IMR-90 (cell line): Measurements from ENCODE around the gene SH2D4B. TPM values are rescaled to one million over a fixed set of nuclear protein-coding genes. Genes with fewer than 3 reads are reported as not detected.
A peak's percentile ranks its signal among the peaks of the same experiment; 100 is the strongest.

ENCODE experiments used
- ATAC-seq: fragments of 200-7000 bp; cut with Tn5 transposase; 2 replicates; pipeline ENCODE4 v1.9.1; 2020; ENCODE audit warnings: low read depth, mild to moderate bottlenecking, moderate library complexity
- BruUV-seq: library from RNA; stranded (reverse); fragments of 400-500 nt; replicated peaks from 2 replicates; lab custom pipeline; 2021; lab: Mats Ljungman, UMichigan
- CTCF ChIA-PET: fragments of 300-600 bp; formaldehyde crosslinking; extraction: SDS; loops from one replicate; lab custom pipeline; 2021; ENCODE audit warnings: antibody characterized with exemption; lab: Yijun Ruan, JAX
- POLR2A ChIA-PET: fragments of 300-600 bp; sonication (Branson Sonifier 250); formaldehyde crosslinking; loops from one replicate; lab custom pipeline; 2022; ENCODE audit warnings: antibody characterized with exemption; ENCODE audit not compliant: unreplicated experiment; lab: Charles Lee
- DNase-seq: peaks from one replicate; pipeline ENCODE4 v3.0.0; 2013
- H2AFZ ChIP-seq: replicated peaks from 2 replicates; pipeline ENCODE3; 2013; ENCODE audit warnings: low read length, mild to moderate bottlenecking; ENCODE audit not compliant: poor library complexity
- H2AK5ac ChIP-seq: 2 replicates; pipeline ENCODE4 v1.6.1; 2013; ENCODE audit warnings: low read depth, low read length, inconsistent platforms
- H2AK9ac ChIP-seq: replicated peaks from 2 replicates; pipeline ENCODE3; 2013; ENCODE audit warnings: mild to moderate bottlenecking, low read depth, low read length, moderate library complexity; ENCODE audit not compliant: poor library complexity
- H2BK120ac ChIP-seq: 2 replicates; pipeline ENCODE4 v1.6.1; 2013; ENCODE audit warnings: low read depth, low read length, inconsistent platforms
- H2BK15ac ChIP-seq: 3 replicates; pipeline ENCODE4 v1.6.1; 2013; ENCODE audit warnings: low read depth, low read length, inconsistent platforms
- H2BK20ac ChIP-seq: 2 replicates; pipeline ENCODE4 v1.6.1; 2013; ENCODE audit warnings: low read depth, mild to moderate bottlenecking, inconsistent platforms, low read length, moderate library complexity
- H2BK5ac ChIP-seq: 2 replicates; pipeline ENCODE4 v1.6.1; 2013; ENCODE audit warnings: mild to moderate bottlenecking, low read depth, low read length, inconsistent platforms; ENCODE audit not compliant: poor library complexity, severe bottlenecking
- H3K14ac ChIP-seq: replicated peaks from 2 replicates; pipeline ENCODE4 v1.6.1; 2013; ENCODE audit warnings: low read depth, low read length, inconsistent platforms
- H3K18ac ChIP-seq: 2 replicates; pipeline ENCODE4 v1.6.1; 2013; ENCODE audit warnings: low read depth, low read length, control low read depth
- H3K23ac ChIP-seq: 2 replicates; pipeline ENCODE4 v1.6.1; 2013; ENCODE audit warnings: low read depth, low read length, inconsistent platforms
- H3K27ac ChIP-seq: 2 replicates; pipeline ENCODE4 v1.5.1; 2013; ENCODE audit warnings: mild to moderate bottlenecking, control low read depth, low read length; ENCODE audit not compliant: insufficient read depth
- H3K27me3 ChIP-seq: 2 replicates; pipeline ENCODE4 v1.6.1; 2013; ENCODE audit warnings: low read length; ENCODE audit not compliant: control insufficient read depth, insufficient read depth
- H3K36me3 ChIP-seq: 2 replicates; pipeline ENCODE4 v1.6.1; 2013; ENCODE audit warnings: low read length, mixed read lengths; ENCODE audit not compliant: control insufficient read depth, insufficient read depth
- H3K4ac ChIP-seq: 2 replicates; pipeline ENCODE4 v1.6.1; 2013; ENCODE audit warnings: low read depth, low read length, inconsistent platforms
- H3K4me1 ChIP-seq: 2 replicates; pipeline ENCODE4 v1.6.1; 2013; ENCODE audit warnings: low read length, mixed read lengths; ENCODE audit not compliant: control insufficient read depth, insufficient read depth
- H3K4me2 ChIP-seq: 2 replicates; pipeline ENCODE4 v1.6.1; 2013; ENCODE audit warnings: low read depth, mild to moderate bottlenecking, control low read depth, low read length, moderate library complexity
- H3K4me3 ChIP-seq: 2 replicates; pipeline ENCODE4 v1.5.1; 2013; ENCODE audit warnings: low read depth, mild to moderate bottlenecking, control low read depth, low read length, moderate library complexity; ENCODE audit not compliant: insufficient read depth
- H3K56ac ChIP-seq: 2 replicates; pipeline ENCODE4 v1.6.1; 2013; ENCODE audit warnings: low read length, inconsistent platforms; ENCODE audit not compliant: insufficient read depth; ENCODE audit errors: extremely low read depth
- H3K79me1 ChIP-seq, 2 experiments: 2 replicates each; pipeline ENCODE4 v1.6.1; 2013; ENCODE audit warnings: low read length in 2 of 2, inconsistent platforms in 1 of 2, low read depth in 1 of 2
- H3K9ac ChIP-seq: 2 replicates; pipeline ENCODE4 v1.6.1; 2013; ENCODE audit warnings: low read depth, low read length, control low read depth
- H3K9me1 ChIP-seq: 2 replicates; pipeline ENCODE4 v1.6.1; 2013; ENCODE audit warnings: low read length, inconsistent platforms; ENCODE audit not compliant: insufficient read depth
- H3K9me3 ChIP-seq: 2 replicates; pipeline ENCODE4 v1.6.1; 2013; ENCODE audit warnings: low read length; ENCODE audit not compliant: control insufficient read depth, insufficient read depth
- H4K20me1 ChIP-seq: 2 replicates; pipeline ENCODE4 v1.6.1; 2013; ENCODE audit warnings: low read length, inconsistent platforms; ENCODE audit not compliant: insufficient read depth
- H4K5ac ChIP-seq: 2 replicates; pipeline ENCODE4 v1.6.1; 2013; ENCODE audit warnings: mild to moderate bottlenecking, low read depth, low read length, control low read depth
- H4K8ac ChIP-seq, 2 experiments: 2 replicates each; pipeline ENCODE4 v1.6.1; 2013; ENCODE audit warnings: low read depth in 2 of 2, low read length in 2 of 2, control low read depth in 1 of 2, inconsistent platforms in 1 of 2
- H4K91ac ChIP-seq: 2 replicates; pipeline ENCODE4 v1.6.1; 2013; ENCODE audit warnings: low read depth, low read length, inconsistent platforms; ENCODE audit not compliant: insufficient read depth
- CEBPB ChIP-seq: IDR thresholded peaks from 2 replicates; pipeline ENCODE4 v1.6.1; 2012; ENCODE audit warnings: low read depth, low read length, improper control_type of control experiment
- CHD1 ChIP-seq: IDR thresholded peaks from 2 replicates; pipeline ENCODE4 v1.6.1; 2012; ENCODE audit warnings: low read depth, low read length, improper control_type of control experiment
- FOS ChIP-seq: fragments of 150-350 bp; IDR thresholded peaks from 2 replicates; pipeline ENCODE4 v1.6.1; 2016; ENCODE audit warnings: low read depth, low read length
- MAFK ChIP-seq: IDR thresholded peaks from 2 replicates; pipeline ENCODE4 v1.6.1; 2012; ENCODE audit warnings: low read depth, low read length, improper control_type of control experiment
- MAZ ChIP-seq: IDR thresholded peaks from 2 replicates; pipeline ENCODE4 v1.6.1; 2012; ENCODE audit warnings: low read depth, mild to moderate bottlenecking, low read length, improper control_type of control experiment, moderate library complexity, borderline replicate concordance
- MXI1 ChIP-seq: IDR thresholded peaks from 2 replicates; pipeline ENCODE4 v1.6.1; 2012; ENCODE audit warnings: low read depth, mild to moderate bottlenecking, low read length, moderate library complexity, borderline replicate concordance
- NFE2L2 ChIP-seq: fragments of 150-350 bp; IDR thresholded peaks from 2 replicates; pipeline ENCODE4 v1.6.1; 2016; ENCODE audit warnings: low read depth, mild to moderate bottlenecking, low read length
- POLR2A ChIP-seq: IDR thresholded peaks from 2 replicates; pipeline ENCODE4 v1.6.1; 2012; ENCODE audit warnings: mild to moderate bottlenecking, low read depth, low read length
- RAD21 ChIP-seq: IDR thresholded peaks from 2 replicates; pipeline ENCODE4 v1.6.1; 2012; ENCODE audit warnings: low read length, improper control_type of control experiment
- RCOR1 ChIP-seq: IDR thresholded peaks from 2 replicates; pipeline ENCODE4 v1.6.1; 2012; ENCODE audit warnings: mild to moderate bottlenecking, low read length, improper control_type of control experiment; ENCODE audit not compliant: insufficient replicate concordance
- RFX5 ChIP-seq: IDR thresholded peaks from 2 replicates; pipeline ENCODE4 v1.8.0; 2012; ENCODE audit warnings: low read depth, mild to moderate bottlenecking, low read length, moderate library complexity
- SMC3 ChIP-seq: fragments of 150-350 bp; IDR thresholded peaks from 2 replicates; pipeline ENCODE4 v1.6.1; 2016; ENCODE audit warnings: low read depth, mild to moderate bottlenecking, antibody characterized with exemption, low read length, moderate library complexity
- USF2 ChIP-seq: fragments of 150-350 bp; IDR thresholded peaks from 2 replicates; pipeline ENCODE4 v1.6.1; 2017; ENCODE audit warnings: mild to moderate bottlenecking, antibody characterized with exemption, low read length, low read depth
- WGBS, 2 experiments: methylation state at CpG; one replicate each; pipeline versions ENCODE4 v1.1.5 to v1.1.7; 2013; ENCODE audit warnings: missing lambda C conversion rate in 2 of 2; ENCODE audit not compliant: insufficient read length in 1 of 2; ENCODE audit errors: extremely low coverage in 2 of 2; 5-methylcytosine and 5-hydroxymethylcytosine counted together
- dilution Hi-C: fragments of 300-500 bp; cut with HindIII; formaldehyde crosslinking; loops from one replicate; pipeline ENCODE4 v1.14.3; 2018; ENCODE audit warnings: low sequenced_read_pairs; ENCODE audit not compliant: unreplicated experiment
- in situ Hi-C: fragments of 300-500 bp; cut with MboI; formaldehyde crosslinking; loops from 3 replicates; pipeline ENCODE4 v1.14.3; 2019; ENCODE audit warnings: low sequenced_read_pairs, inconsistent platforms, mixed read lengths
- intact Hi-C: fragments of 100-400 bp; cut with micrococcal nuclease; formaldehyde crosslinking; loops from 2 replicates; pipeline ENCODE4 v1.10.0; 2022
- polyA plus RNA-seq, 3 experiments: library from polyadenylated mRNA; depleted of rRNA; stranded (reverse); fragments of >200 nt; gene quantifications; 2 replicates each; pipeline ENCODE4 v1.2.3, GENCODE V29; 2012; ENCODE audit warnings: low replicate concordance in 1 of 3
- total RNA-seq: library from RNA; depleted of rRNA; stranded (reverse); fragments of >200 nt; gene quantifications from 2 replicates; pipeline ENCODE4 v1.2.3, GENCODE V29; 2012
- TF ChIP-seq, protein P1 (sequence below): fragments of 150-350 bp; IDR thresholded peaks from 2 replicates; pipeline ENCODE4 v1.6.1; 2016; ENCODE audit warnings: low read depth, mild to moderate bottlenecking, low read length, moderate library complexity, borderline replicate concordance

SH2D4B gene
- total and polyA plus RNA-seq, 2 of the 4 experiments (the other 2 are of a cell fraction): not detected

DNA sequence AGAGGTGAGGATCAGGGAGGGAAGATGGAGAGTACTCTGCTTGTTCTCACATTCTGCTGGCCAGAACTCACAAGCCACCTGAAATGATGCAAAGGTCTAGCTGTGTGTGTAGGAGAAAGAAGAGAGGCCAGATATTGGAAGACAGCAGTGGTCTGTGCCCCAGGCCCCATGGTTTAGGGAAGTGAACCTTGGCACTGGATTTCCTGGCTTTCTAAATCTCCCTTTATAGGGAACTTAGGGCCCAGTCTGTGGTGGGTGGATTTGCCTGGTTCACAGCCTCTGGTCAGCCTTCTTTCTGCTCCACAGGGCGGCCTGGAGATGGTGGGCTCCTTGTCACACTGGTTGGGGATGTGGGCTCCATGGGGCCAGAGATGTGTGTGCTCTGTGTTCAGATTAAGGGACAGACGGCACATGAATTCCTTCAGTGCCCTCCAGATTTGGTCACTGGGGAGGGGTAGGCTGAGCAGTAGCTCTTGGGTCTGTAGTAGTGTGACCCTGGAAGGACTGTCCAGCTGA, 9.5 kb upstream of the SH2D4B start:
- DNase-seq (no peak), ATAC-seq (no peak)
- Histone ChIP-seq H2BK5ac (no peak overlapping the region), H3K9ac (no peak overlapping the region), H2AFZ (peak overlapping the region; percentile 23), H3K4me1 (no peaks in the 10 kb centered on the region), H3K36me3 (no peaks in the 10 kb centered on the region), H3K4me3 (no peak overlapping the region), H4K20me1 (no peaks in the 10 kb centered on the region), H4K8ac (no peak overlapping the region), H2BK20ac (no peak overlapping the region), H3K56ac (no peak overlapping the region; the same call in 1 of the 2 replicates), H3K23ac (no peak overlapping the region), H3K4me2 (no peak overlapping the region), H3K9me3 (no peaks in the 10 kb centered on the region), H4K5ac (no peak overlapping the region), H3K27me3 (no peaks in the 10 kb centered on the region), H4K91ac (no peak overlapping the region), H3K18ac (no peak overlapping the region), H3K9me1 (no peaks in the 10 kb centered on the region), H2AK5ac (no peak overlapping the region), H2AK9ac (no peak overlapping the region), H3K79me1 (no peaks in the 10 kb centered on the region), H2BK15ac (no peak overlapping the region), H2BK120ac (no peak overlapping the region), H3K14ac (no peak overlapping the region), H3K27ac (no peak overlapping the region), H3K4ac (no peak overlapping the region)
- in situ Hi-C loops (no loop called here), intact Hi-C loops (no loop called here), dilution Hi-C loops (no loop called here)
- POLR2A ChIA-PET: no interaction called here
- BruUV-seq: no TSS peak
- CTCF ChIA-PET: interaction anchor here (0.6 kb wide), 1 partner anchor 27 kb away, joined by 3 read pairs; no protein-coding TSS in a partner anchor
- TF ChIP-seq MAFK (no peak), RFX5 (no peak), MAZ (no peak), CEBPB (no peak), FOS (no peak), MXI1 (no peak), RCOR1 (no peak), RAD21 (no peak), NFE2L2 (no peak), USF2 (no peak), SMC3 (no peak), POLR2A (no peak), CHD1 (no peak)
- TF ChIP-seq, protein P1, sequence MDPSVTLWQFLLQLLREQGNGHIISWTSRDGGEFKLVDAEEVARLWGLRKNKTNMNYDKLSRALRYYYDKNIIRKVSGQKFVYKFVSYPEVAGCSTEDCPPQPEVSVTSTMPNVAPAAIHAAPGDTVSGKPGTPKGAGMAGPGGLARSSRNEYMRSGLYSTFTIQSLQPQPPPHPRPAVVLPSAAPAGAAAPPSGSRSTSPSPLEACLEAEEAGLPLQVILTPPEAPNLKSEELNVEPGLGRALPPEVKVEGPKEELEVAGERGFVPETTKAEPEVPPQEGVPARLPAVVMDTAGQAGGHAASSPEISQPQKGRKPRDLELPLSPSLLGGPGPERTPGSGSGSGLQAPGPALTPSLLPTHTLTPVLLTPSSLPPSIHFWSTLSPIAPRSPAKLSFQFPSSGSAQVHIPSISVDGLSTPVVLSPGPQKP: no peak
- WGBS, 2 experiments: 100% methylated on average over 1 of the region's 2 CpGs; no CpG with 5 or more reads in 1 of the 2 experiments
